Activated B cell treated with CpG ODN at 0.5 μM for 24 hours (primary cell): ENCODE results near the gene DACH2. TPM values are rescaled to one million over a fixed set of nuclear protein-coding genes. Genes with fewer than 3 reads are reported as not detected.

Experiments used
- ATAC-seq: fragments of 200-7000 bp; cut with Tn5 transposase; one replicate; pipeline ENCODE4 v1.10.0; 2021; ENCODE audit warnings: low read depth, mild to moderate bottlenecking, moderate library complexity
- CTCF ChIA-PET: fragments of 350-600 bp; sonication (Branson Sonifier 250); formaldehyde crosslinking; loops from one replicate; lab custom pipeline; 2021; ENCODE audit warnings: antibody characterized with exemption; lab: Charles Lee
- POLR2A ChIA-PET: fragments of 350-600 bp; sonication (Branson Sonifier 250); formaldehyde crosslinking; loops from one replicate; lab custom pipeline; 2021; ENCODE audit warnings: antibody characterized with exemption; lab: Charles Lee
- DNase-seq: peaks from one replicate; pipeline ENCODE4 v3.0.0; 2022
- H3K27ac Mint-ChIP-seq: one replicate; pipeline ENCODE4 v1.8.0; 2020; ENCODE audit warnings: mixed read lengths
- H3K27me3 Mint-ChIP-seq: one replicate; pipeline ENCODE4 v1.8.0; 2021; ENCODE audit warnings: mixed read lengths
- H3K36me3 Mint-ChIP-seq: one replicate; pipeline ENCODE4 v1.8.0; 2021; ENCODE audit warnings: low read depth, mixed read lengths
- H3K4me1 Mint-ChIP-seq: one replicate; pipeline ENCODE4 v1.8.0; 2021; ENCODE audit warnings: mixed read lengths
- H3K4me3 Mint-ChIP-seq: one replicate; pipeline ENCODE4 v1.8.0; 2020; ENCODE audit warnings: mild to moderate bottlenecking, mixed read lengths
- H3K9me3 Mint-ChIP-seq: one replicate; pipeline ENCODE4 v1.8.0; 2020; ENCODE audit warnings: mixed read lengths
- CTCF ChIP-seq: fragments of 200-600 bp; IDR thresholded peaks from one replicate; pipeline ENCODE4 v1.8.0; 2022; ENCODE audit warnings: antibody characterized with exemption, mild to moderate bottlenecking
- intact Hi-C: fragments of 100-400 bp; cut with micrococcal nuclease; formaldehyde crosslinking; loops from one replicate; pipeline ENCODE4 v1.15.1; 2024
- total RNA-seq: library from RNA; stranded (reverse); gene quantifications from 2 replicates; pipeline ENCODE4 v1.2.3, GENCODE V29; 2022

DACH2 gene
- total RNA-seq, 1 donor from 2014 or later, result not detected

GRCh38 chrX:86133761-86134160 is 14.5 kb upstream of the DACH2 start:
- ChIA-PET POLR2A (no interaction called here), CTCF (no interaction called here)
- Mint-ChIP-seq H3K36me3 (no peaks in the 10 kb centered on the region), H3K4me3 (no peak overlapping the region), H3K27ac (no peak overlapping the region), H3K27me3 (peaks cover 3% of the 10 kb centered on the region), H3K9me3 (no peaks in the 10 kb centered on the region), H3K4me1 (peaks cover 1% of the 10 kb centered on the region)
- intact Hi-C loops, result loop anchor here (10.0 kb wide), 1 partner anchor 811 kb away; no protein-coding TSS in a partner anchor
- ATAC-seq, result no peak
- TF ChIP-seq CTCF, result no peak
- DNase-seq, result no peak

GRCh38 chrX:86137071-86137470 is 11.2 kb upstream of the DACH2 start:
- Mint-ChIP-seq H3K4me3 (no peak overlapping the region), H3K36me3 (no peaks in the 10 kb centered on the region), H3K9me3 (no peaks in the 10 kb centered on the region), H3K4me1 (peaks cover 1% of the 10 kb centered on the region), H3K27ac (no peak overlapping the region), H3K27me3 (peaks cover 3% of the 10 kb centered on the region)
- CTCF ChIA-PET, result no interaction called here
- intact Hi-C loops, result loop anchor here (10.0 kb wide), 1 partner anchor 808 kb away; no protein-coding TSS in a partner anchor
- POLR2A ChIA-PET, result no interaction called here
- DNase-seq (no peak), ATAC-seq (no peak)
- no peak for TF ChIP-seq CTCF

- ChIA-PET POLR2A (no interaction called here), CTCF (no interaction called here)
- intact Hi-C loops, result no loop called here
- ATAC-seq (no peak), DNase-seq (no peak)
- H3K9me3 Mint-ChIP-seq, result no peaks in the 10 kb centered on the region
- TF ChIP-seq CTCF, result no peak
- H3K36me3 Mint-ChIP-seq, result no peaks in the 10 kb centered on the region
- no peak overlapping the region for H3K4me3 Mint-ChIP-seq
- peaks cover 7% of the 10 kb centered on the region for H3K27me3 Mint-ChIP-seq
- no peaks in the 10 kb centered on the region for H3K4me1 Mint-ChIP-seq
- no peak overlapping the region for H3K27ac Mint-ChIP-seq
Measured at GRCh38 chrX:86141786-86142185, 6.5 kb upstream of the DACH2 start.

GRCh38 chrX:86146102-86146501 is 2.1 kb upstream of the DACH2 start:
- intact Hi-C loops, result loop anchor here (5.0 kb wide), 1 partner anchor 1644 kb away; the partner anchor contains the start of gene HDX
- peaks cover 19% of the 10 kb centered on the region for H3K4me1 Mint-ChIP-seq
- ChIA-PET CTCF (no interaction called here), POLR2A (no interaction called here)
- ATAC-seq (no peak), DNase-seq (no peak)
- H3K36me3 Mint-ChIP-seq, result no peaks in the 10 kb centered on the region
- no peaks in the 10 kb centered on the region for H3K9me3 Mint-ChIP-seq
- TF ChIP-seq CTCF, result no peak
- no peak overlapping the region for H3K27ac Mint-ChIP-seq
- H3K27me3 Mint-ChIP-seq, result peaks cover 21% of the 10 kb centered on the region
- H3K4me3 Mint-ChIP-seq, result no peak overlapping the region

GRCh38 chrX:86148594-86148993 is 343 bp downstream of the DACH2 start:
- no peaks in the 10 kb centered on the region for H3K36me3 Mint-ChIP-seq
- H3K27me3 Mint-ChIP-seq, result peaks cover 21% of the 10 kb centered on the region
- ATAC-seq, result no peak
- no peak for DNase-seq
- POLR2A ChIA-PET, result no interaction called here
- no peaks in the 10 kb centered on the region for H3K9me3 Mint-ChIP-seq
- H3K4me1 Mint-ChIP-seq, result peaks cover 19% of the 10 kb centered on the region
- intact Hi-C loops, result loop anchor here (5.0 kb wide), 1 partner anchor 1646 kb away; the partner anchor contains the start of gene HDX
- no peak overlapping the region for H3K27ac Mint-ChIP-seq
- H3K4me3 Mint-ChIP-seq, result peak overlapping the region; percentile 84
- no peak for TF ChIP-seq CTCF
- CTCF ChIA-PET, result no interaction called here
